Body of pancreas (tissue), 4 donors: ENCODE measurements around the gene RASL10A.

Experiments used
- POLR2A ChIP-seq, 3 donors: fragments of 450-650 bp; IDR thresholded peaks; one replicate each; pipeline ENCODE4 v1.6.1; 2016; ENCODE audit warnings: antibody characterized with exemption in 3 of 3, mild to moderate bottlenecking in 2 of 3
- TF ChIP-seq, protein P1 (sequence below), 7 experiments: fragments of 450-650 bp in 4 of 7; fragments of 200-600 bp in 3 of 7; sonication (generic) in 3 of 7; IDR thresholded peaks; one replicate each; pipeline ENCODE4 v1.5.1; 2016 to 2019; ENCODE audit warnings: antibody characterized with exemption in 7 of 7

GRCh38 chr22:29334148-29334547 is 18.7 kb upstream of the RASL10A start:
- TF ChIP-seq, protein P1, sequence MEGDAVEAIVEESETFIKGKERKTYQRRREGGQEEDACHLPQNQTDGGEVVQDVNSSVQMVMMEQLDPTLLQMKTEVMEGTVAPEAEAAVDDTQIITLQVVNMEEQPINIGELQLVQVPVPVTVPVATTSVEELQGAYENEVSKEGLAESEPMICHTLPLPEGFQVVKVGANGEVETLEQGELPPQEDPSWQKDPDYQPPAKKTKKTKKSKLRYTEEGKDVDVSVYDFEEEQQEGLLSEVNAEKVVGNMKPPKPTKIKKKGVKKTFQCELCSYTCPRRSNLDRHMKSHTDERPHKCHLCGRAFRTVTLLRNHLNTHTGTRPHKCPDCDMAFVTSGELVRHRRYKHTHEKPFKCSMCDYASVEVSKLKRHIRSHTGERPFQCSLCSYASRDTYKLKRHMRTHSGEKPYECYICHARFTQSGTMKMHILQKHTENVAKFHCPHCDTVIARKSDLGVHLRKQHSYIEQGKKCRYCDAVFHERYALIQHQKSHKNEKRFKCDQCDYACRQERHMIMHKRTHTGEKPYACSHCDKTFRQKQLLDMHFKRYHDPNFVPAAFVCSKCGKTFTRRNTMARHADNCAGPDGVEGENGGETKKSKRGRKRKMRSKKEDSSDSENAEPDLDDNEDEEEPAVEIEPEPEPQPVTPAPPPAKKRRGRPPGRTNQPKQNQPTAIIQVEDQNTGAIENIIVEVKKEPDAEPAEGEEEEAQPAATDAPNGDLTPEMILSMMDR (IDR thresholded peaks at IDR 0.05) = no peak
- no peak for TF ChIP-seq POLR2A (IDR thresholded peaks at IDR 0.05)
